Measurements from ENCODE around the gene CENPV. TPM values are rescaled to one million over a fixed set of nuclear protein-coding genes. Genes with fewer than 3 reads are reported as not detected.
A peak's percentile ranks its signal among the peaks of the same experiment; 100 is the strongest.
"Not testable (repeated sequence)": the region's sequence is repeated elsewhere in the genome, so short reads cannot be mapped to it uniquely, and the experiment has no call there.

The CENPV gene
- 513 and 529 TPM in 2 replicates for polyA plus RNA-seq (2014; cell fraction: cytosol; rRNA removed)
- polyA plus RNA-seq (2014; cell fraction: nucleus; rRNA removed) = 525 and 587 TPM in 2 replicates

DNA sequence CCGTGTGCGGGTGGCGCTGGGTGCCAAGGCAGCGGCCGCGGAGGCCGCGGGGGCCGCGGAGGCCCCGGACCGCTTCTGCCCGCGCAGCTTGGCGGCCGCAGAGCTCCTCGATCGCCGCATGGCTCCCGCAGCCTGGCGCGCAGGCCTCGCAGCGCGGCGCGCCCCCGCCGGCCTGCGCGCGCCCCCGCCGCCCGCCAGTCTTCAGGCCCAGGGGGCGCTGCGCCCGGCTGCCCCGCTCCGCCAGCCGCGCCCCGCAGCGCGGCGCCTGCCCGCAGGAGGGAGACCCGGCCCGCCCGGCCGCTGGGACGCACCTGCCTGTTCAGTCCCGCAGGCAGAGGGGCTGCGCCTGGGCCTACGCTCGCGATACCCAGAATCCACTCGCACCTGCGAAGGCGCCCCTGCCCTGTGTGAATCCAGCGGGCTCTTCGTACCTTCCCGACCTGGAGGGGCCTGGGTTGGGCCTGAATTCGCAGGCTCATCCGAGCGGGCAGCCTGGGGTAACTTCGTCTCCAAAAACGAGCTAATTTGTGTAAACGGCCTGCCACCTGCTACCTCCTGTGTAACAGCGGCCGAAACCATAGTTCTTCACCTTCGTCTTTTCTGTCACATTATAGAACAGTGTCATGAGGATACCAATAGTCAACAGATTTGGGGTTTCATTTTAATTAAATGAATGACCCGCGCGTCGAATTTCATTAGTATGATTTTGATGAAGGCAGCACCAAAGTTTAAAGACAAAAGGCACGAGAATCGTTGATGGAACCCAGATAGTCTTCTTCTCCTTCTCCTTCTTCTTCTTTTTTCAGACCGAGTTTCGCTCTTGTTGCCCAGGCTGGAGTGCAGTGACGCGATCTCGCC, at the start of gene CENPV:
Gene CENPV (minus strand): TSS at position 153 of the 858 bp plus-strand sequence. CDS start 33 bp downstream, at position 120.
- DNase-seq (ENCODE audit: low spot score) = peak; percentile 63

DNA sequence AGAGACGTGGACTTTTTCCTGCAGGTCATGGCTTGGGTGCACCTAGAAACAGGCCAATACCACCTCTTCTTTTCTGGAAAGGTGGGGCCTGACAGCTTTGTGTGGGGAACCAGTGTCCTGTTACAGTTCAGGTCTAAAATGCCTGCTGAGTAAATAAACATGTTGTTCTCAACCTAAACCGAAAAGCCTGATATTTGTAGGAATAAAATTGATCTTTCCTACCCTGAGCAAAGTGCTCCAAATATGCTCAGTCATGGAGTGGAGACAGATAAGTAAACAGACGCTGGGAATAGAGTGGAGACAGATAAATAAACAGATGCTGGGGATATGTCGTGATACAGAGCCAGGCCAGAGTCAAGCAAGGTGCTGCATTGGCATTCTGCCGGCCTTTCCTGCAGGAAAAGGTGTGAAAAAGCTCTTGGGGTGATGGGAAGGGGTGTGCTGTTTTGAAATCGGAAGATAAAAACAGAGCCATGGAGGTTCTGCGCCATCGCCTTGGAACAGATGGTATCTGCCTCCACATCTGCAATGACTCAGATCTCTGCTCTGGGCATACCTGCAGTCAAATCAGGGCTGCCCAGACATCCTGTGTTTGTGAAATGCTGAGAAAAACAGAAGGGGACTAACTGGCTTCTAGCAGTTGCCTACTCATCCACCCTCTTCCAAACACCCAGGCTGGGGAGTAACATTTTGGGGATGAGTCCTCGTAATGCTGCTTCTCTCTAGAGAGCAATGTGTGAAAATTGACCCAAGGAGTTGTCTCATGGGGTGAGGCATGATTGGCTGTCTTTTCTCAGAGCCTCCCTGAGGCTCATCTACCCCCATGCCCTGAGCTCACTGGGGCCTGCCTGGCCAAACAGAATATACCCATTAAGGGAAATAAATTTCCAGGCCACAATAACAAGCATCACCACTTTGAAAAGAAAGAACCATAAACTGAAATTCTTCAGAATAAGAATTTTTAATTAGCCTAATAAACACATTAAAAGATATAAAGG, 45.3 kb upstream of the CENPV start:
- peak; percentile 60 for DNase-seq (ENCODE audit: low spot score)

DNA sequence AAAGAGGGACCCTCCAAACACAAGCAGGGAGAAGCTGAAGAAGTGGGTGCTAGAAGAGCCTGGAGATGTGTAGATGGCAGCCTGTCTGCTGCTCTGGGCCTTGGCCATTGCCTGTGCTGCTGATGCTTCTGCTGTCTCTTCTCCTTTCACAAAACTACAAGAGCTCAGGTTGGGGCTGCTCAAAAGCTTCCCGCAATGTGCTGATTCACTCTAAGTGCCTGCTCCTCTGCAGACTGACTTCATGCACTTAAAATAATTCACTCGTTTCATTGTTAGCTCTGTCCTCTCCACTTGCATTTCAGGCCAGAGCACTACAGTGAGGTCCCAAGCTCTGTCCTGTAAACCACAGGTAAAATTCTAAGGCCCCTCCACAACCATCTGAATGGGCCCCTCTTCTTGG, 43.4 kb upstream of the CENPV start:
- DNase-seq (ENCODE audit: low spot score) = not testable (repeated sequence)

DNA sequence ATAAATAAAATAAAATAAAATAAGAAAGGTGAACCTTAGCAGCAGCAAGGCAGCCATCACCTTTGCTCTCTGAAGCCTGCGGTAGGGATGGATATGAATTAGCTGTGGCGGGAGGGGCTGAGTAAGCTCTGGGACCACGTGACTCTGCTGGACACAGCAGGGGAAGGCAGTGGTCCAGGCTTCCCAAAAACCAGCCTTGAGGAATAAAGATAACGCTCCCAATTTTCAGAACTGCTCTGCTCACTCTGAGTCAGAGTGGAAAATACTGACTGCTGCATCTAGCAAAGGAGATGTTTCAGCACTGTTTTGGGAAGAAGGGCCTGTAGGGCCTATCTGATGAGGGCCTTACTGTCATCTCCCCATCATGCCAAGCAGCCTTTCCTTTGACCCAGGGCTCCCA, 42.6 kb upstream of the CENPV start:
- DNase-seq (ENCODE audit: low spot score) = not testable (repeated sequence)

DNA sequence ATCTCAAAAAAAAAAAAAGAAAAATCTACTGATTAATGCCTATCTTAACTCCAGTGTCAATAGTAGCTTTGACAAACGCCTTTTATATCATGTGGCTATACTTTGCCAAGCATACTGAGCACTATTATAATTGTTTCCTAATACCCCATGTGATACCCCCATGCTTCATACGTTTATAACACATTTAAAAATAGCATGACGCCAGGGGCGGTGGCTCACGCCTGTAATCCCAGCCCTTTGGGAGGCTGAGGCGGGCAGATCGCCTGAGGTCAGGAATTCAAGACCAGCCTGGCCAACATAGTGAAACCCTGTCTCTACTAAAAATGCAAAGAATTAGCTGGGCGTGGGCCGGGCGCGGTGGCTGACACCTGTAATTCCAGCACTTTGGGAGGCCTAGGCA, 39.2 kb upstream of the CENPV start:
- DNase-seq (ENCODE audit: low spot score) = not testable (repeated sequence)

DNA sequence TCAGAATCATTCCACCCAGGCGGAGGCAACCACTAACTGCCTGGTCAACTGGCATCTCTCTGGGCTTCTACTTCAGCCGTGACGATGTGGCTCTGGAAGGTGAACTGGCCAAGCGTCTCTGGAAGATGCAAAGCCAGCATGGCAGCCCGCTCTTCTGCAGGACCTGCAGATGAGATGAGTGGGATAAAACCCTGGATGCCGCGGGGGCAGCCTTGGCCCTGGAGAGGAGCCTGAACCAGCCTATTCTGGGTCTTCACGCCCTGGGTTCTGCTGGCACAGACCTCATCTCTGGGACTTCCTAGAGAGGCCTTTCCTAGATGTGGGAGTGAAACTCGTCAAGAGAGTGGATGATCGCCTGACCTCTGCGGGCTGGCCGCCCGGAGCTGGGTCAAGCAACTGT, 38.2 kb upstream of the CENPV start:
- no peak for DNase-seq (ENCODE audit: low spot score)

DNA sequence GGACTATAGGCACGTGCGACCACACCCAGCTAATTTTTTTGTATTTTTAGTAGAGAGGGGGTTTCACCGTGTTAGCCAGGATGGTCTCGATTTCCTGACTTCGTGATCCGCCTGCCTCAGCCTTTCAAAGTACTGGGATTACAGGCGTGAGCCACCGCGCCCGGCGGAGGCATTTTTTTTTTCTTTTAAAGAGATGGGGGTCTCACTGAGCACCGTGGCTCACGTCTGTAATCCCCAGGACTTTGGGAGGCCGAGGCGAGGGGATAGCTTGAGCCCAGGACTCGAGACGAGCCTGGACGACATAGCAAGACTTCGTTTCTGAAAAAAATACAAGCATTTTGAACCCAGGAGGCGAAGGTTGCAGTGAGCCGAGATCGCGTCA, 32.8 kb upstream of the CENPV start:
- DNase-seq (ENCODE audit: low spot score) = not testable (repeated sequence)

DNA sequence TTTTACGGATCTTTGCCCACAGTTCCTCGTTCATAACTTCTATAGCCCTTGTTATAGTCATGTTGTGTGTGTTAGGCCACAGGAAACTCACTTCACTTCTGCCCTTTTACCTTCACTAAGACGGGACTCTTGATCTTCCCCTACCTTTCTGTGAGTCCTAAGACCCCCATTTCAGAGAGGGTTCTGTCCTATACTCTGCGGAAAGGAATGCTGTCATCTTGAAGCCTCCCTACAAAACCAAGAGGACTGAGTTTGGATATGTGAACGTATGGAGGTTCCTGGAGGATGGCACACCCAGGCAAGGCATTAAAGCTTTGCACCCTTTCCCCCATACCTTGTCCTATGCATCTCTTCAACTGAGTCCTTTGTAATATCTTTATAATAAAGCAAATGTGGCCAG, 31.3 kb upstream of the CENPV start:
- no peak for DNase-seq (ENCODE audit: low spot score)

DNA sequence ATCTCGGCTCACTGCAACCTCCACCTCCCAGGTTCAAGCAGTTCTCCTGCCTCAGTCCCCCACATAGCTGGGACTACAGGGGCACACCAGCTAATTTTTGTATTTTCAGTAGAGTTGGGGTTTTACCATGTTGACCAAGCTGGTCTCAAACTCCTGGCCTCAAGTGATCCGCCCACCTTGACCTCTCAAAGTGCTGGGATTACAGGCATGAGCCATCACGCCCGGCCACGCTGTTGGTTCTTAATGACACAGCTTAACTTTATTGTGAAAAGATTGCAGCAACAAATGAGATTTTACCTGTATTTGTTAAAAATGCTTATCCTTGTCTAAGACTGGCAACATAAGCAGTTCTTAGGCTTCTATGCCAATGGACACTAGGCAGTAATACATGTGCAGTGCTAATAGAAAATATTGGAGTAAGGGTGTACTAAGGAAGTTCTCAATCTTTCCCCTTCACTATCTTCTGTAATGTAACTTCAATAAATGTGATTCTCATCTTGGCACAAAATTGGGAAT, 30.6 kb upstream of the CENPV start:
- DNase-seq (ENCODE audit: low spot score) = no peak

DNA sequence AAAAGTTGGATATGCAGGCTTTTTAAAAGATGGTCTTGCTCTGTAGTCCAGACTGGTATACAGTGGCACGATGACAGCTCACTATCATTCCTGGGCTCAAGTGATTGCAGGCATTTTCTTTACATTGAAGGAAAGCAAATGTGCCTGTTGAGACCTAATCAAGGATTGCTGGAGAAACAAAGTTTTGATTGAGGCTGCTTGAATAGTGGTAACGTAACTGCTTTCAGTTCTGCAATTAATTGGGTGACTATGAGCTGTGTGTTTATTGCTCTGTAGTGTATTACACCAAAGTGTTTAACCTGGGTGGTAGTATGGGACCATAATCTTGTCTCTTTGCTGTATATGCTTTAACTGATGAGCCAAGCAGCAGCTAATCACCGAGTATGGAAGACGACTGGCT, 29.9 kb upstream of the CENPV start:
- DNase-seq (ENCODE audit: low spot score) = no peak

DNA sequence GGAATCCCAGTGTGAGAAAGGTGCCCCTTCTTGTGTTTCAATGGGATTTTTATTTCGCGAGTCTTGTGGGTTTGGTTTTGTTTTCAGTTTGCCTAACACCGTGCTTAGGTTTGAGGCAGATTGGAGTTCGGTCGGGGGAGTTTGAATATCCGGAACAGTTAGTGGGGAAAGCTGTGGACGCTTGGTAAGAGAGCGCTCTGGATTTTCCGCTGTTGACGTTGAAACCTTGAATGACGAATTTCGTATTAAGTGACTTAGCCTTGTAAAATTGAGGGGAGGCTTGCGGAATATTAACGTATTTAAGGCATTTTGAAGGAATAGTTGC, 28.2 kb upstream of the CENPV start:
- DNase-seq (ENCODE audit: low spot score) = no peak

DNA sequence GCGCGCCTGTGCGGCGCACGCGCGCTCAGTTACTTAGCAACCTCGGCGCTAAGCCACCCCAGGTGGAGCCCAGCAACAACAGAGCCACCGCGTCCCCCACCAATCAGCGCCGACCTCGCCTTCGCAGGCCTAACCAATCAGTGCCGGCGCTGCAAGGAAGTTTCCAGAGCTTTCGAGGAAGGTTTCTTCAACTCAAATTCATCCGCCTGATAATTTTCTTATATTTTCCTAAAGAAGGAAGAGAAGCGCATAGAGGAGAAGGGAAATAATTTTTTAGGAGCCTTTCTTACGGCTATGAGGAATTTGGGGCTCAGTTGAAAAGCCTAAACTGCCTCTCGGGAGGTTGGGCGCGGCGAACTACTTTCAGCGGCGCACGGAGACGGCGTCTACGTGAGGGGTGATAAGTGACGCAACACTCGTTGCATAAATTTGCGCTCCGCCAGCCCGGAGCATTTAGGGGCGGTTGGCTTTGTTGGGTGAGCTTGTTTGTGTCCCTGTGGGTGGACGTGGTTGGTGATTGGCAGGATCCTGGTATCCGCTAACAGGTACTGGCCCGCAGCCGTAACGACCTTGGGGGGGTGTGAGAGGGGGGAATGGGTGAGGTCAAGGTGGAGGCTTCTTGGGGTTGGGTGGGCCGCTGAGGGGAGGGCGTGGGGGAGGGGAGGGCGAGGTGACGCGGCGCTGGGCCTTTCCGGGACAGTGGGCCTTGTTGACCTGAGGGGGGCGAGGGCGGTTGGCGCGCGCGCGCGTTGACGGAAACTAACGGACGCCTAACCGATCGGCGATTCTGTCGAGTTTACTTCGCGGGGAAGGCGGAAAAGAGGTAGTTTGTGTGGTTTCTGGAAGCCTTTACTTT, 27.6 kb upstream of the CENPV start, which contains the start of gene UBB:
Gene UBB (plus strand): TSS at position 452 of the 856 bp plus-strand sequence. CDS start 817 bp downstream, outside the sequence.
- DNase-seq (ENCODE audit: low spot score) = peak; percentile 99

DNA sequence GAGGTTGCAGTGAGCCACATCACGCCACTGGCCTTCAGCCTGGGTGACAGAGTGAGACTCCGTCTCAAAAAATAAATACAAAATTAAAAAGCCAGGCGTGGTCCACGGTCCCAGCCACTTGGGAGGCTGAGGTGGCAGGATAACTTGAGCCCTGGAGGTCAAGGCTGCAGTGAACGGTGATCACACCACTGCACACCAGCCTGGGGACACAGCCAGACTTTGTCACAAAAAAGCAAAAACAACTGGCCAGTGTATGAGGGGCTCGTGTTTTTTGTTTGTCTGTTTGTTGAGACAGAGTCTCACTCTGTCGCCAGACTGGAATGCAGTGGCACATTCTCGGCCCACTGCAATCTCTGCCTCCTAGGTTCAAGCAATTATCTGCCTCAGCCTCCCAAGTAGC, 26.4 kb upstream of the CENPV start:
- DNase-seq (ENCODE audit: low spot score) = no peak

DNA sequence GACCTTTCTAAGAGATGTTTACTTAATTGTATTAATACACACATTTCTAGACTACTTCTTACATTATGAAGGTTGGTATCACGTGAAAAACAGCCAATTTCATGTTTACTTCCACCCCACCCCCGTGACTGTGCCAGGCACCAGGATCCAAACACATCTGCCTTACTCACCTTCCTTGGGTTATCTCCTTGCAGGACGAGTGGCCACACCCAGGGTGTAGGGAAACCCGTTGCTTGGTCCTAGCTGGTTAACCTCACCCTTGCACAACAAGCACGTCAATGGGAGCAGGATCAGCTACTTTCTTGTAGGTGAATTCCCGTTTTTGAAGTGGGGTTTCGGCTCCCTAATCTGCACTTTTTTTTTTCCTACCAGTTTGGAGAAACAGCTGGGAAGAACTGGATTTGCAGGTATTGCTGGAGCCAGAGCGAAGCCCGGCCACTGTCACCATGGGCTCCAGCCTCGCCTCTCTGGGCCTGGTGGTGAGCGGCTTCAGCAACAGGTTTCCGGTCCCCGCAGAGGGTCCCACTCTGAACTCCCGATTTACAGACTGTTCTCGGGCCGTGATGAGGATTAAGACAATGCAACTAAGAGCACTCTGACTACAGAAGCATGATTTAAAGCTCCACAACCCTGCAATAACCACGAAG, 25.5 kb upstream of the CENPV start:
- no peak for DNase-seq (ENCODE audit: low spot score)

DNA sequence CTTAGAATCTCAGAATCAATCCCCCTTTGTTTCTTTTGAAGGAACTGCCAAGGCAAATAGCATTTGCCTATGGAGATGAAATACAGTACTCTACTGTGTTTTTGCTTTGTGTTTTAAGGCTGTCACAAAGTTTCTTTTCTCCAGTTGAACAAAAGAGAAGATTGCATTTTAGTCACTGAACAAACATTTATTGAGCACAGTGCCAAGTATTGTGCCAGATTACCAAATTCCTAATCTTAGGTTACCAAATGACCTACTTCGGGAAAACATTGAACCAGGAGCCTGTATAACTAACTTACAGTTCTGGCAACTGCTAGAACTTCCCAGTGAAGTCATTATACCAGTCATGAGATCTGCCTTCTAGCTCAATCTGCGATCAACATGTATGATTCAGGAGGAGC, 24.7 kb upstream of the CENPV start:
- no peak for DNase-seq (ENCODE audit: low spot score)

DNA sequence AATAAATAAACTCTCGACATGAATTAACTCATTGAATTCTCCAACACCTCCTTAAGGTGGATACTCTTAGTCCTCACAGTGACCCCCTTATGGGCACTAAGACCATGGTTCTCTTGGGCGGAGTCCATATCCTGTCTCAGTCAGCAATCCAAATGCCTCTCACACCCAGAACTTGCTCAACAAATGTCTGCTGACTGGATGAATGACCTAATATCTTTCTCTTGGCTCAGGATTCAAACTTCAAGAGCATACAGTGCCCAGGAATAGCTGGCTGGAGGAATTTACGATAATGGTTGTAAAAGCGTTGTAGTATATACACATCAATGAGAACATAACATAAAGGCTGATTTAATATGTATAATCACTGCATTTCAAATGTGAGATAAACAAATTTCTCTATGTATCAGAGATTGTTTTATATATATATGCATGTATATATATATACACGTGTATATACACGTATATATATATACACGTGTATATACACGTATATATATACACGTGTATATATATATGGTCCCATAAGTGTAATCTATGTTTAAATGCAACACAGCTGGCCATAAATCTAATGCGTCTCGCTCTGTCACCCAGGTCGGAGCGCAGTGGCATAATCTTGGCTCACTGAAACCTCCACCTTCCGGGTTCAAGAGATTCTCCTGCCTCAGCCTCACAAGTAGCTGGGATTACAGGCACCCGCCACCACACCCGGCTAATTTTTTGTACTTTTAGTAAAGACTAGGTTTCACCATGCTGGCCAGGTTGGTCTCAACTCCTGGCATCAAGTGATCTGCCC, 21.1 kb upstream of the CENPV start:
- no peak for DNase-seq (ENCODE audit: low spot score)

DNA sequence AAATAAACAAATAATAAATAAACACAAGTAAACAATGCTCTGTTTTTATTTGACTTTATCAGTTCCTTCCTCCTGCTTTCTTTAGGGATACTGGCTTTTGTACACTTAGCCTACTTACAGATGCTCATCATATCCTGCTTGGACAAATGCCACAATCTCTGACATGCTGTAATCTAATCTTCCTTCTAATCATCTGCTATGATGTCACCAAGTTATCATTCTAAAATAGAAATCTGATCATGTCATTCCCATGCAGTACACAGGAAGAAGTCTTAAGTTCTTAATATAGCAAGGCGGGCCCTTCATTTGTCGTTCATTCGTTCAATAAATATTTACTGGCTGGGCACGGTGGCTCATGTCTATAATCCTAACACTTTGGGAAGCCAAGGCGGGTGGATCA, 18.5 kb upstream of the CENPV start:
- DNase-seq (ENCODE audit: low spot score) = peak; percentile 47

DNA sequence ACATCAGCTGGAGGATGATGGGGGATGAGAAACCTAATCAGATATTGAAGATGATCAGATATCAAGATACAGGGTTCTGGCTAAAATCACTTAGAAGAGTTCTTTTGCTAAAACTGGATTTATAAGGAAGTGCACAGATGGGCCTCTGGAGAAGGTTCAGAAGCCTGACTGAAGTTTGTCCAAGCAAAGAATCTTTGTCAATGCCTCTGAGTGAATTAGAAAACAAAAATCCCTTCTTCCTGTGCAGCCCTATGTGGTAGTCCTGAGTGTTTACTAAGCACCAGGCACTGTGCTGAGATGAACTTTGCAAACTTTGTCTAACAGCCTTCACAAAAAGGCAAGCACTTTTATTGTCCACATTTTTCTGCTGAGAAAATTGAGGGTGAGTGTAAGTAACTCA, 11.4 kb upstream of the CENPV start:
- no peak for DNase-seq (ENCODE audit: low spot score)

DNA sequence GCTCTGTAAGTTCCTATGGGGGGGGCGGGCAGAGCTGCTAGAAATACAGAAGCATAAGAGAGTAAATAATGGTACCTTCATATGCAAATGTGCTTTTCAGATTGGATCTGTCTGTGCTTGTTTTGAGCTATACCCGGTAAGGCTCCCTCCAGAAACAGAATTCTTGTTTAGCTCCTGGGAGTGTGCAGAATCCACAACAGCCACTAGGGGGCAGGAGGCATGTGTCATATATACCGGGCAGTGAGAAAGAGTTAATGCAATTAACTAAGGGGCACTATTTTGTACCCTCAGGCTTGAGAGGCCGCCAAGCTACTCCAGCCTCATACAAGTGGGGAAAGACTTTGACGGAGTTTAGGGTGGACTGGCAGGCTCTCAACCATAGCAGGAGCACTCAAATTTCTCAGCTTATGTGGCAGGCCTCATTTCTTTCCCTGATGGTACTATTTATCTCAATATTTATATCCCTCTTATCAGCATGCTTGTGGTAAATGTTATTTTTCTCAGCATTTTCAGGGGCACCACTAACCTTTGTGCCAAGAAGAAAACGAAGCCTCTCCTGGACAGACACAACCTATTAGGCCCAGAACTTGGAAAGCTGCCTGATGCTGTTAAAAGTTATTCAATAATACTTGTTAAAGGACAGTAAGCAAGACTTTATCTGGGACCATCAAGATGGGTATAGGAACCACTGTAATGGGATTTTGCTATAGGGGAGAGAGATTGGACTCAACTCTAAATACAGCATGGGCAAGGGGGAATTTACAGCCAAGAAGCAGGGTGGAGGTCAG, 10.7 kb upstream of the CENPV start:
- peak; percentile 82 for DNase-seq (ENCODE audit: low spot score)
